Cortex of kidney (tissue), 1 donor: Measurements from ENCODE around the gene SARS1.
A peak's percentile ranks its signal among the peaks of the same experiment; 100 is the strongest.
"Not testable (repeated sequence)": the region's sequence is repeated elsewhere in the genome, so short reads cannot be mapped to it uniquely, and the experiment has no call there.

Experiments
- DNase-seq: peaks from one replicate; lab custom pipeline; 2025; lab: John Stamatoyannopoulos, UW

SARS1 gene, protein sequence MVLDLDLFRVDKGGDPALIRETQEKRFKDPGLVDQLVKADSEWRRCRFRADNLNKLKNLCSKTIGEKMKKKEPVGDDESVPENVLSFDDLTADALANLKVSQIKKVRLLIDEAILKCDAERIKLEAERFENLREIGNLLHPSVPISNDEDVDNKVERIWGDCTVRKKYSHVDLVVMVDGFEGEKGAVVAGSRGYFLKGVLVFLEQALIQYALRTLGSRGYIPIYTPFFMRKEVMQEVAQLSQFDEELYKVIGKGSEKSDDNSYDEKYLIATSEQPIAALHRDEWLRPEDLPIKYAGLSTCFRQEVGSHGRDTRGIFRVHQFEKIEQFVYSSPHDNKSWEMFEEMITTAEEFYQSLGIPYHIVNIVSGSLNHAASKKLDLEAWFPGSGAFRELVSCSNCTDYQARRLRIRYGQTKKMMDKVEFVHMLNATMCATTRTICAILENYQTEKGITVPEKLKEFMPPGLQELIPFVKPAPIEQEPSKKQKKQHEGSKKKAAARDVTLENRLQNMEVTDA

DNA sequence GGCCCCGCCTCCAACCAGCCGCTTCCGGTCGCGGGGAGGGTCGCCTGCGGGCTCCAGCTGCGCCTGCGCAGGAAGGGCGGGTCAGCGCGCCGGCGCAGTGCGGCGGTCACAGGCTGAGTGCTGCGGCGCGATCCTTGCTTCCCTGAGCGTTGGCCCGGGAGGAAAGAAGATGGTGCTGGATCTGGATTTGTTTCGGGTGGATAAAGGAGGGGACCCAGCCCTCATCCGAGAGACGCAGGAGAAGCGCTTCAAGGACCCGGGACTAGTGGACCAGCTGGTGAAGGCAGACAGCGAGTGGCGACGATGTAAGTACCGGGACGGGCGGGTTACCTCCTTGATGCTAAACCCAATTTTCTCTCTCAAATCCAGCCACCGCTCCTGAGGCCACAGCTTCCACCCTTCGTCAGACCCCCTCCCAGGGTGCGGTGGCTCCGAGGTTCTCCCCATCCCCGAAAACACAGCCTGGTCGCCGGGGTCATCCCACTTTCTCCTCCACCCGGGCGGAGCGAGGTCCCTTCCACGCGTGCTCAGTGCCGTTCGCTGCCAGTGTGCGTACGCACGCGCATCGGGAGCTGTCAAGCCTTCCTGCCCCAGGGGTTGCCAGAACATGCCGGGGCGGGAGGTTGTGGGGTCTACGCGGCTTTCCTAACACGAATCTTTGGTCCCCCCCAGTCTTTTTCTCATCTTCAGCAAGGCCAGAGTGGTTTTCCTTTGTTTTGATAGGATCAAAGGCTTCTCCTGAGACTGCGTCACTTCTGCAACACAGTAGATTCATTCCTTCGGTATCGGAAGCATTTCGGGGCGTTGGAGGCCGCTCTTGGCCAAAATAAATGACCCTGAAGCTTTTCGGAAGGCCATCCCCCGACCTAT, at the start of gene SARS1:
Gene SARS1, plus strand, starts transcription at position 95 of the 870 bp plus-strand sequence. Its CDS starts 75 bp downstream, at position 170.
- peak; percentile 70 for DNase-seq

GRCh38 chr1:109164538-109164937, 49.2 kb upstream of the SARS1 start:
- DNase-seq, result no peak

DNA sequence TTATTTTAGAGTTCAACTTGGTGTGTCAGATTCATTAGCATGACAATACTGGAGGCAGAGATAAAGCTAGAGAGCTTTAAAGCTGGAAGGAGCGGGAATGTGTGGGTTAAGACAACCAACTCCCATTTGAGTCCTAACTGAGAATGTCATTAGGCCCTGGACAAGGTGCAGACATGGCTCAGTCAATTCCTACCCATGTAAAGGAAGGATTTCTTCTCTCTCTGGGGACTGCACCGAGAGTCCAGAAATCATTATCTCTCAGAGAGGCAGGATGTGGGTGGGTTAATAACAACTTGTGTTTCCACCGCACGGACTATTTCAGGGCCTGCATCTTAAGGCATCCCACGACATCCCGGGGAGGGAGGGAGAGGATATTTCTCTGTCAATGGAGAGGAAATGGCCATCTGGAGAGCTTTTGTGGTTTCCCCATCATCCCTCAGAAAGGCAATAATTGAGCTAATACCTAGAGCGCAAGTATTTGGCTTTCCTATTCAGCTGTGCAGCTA, 46.7 kb upstream of the SARS1 start:
- DNase-seq, result no peak

DNA sequence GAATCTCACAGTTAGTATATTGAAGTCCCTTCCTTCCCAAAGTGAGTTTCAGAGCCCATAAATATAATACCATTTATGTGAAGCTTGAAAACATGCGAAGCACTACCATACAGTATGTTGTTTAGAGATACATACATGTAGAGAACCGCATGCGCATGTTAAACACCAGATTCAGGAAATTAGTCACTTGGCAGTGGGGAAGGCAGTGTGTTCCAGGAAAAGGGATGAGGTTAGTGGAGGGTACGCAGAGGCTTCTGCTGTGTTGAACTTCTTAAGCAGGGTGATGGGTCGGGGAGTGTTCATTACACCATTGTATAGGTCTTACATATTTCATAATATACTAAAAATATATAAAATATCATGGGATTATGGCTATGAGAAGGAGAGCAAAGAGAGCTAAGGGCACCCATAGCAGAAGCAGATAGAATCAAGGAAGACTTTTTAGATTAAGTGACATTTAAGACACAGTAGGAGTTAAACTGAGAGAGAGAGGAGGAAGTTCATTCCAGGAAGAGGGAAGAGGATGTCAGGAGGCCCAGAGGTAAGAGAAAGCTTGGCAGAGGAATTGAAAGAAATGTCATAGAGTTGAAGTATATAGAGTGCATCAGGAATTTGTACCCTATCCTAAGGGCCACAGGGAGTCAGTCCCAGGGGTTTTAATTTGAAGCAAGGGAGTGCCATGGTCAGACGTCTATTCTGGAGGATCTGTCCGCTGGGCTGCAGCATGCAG, 43.5 kb upstream of the SARS1 start:
- DNase-seq, result no peak

DNA sequence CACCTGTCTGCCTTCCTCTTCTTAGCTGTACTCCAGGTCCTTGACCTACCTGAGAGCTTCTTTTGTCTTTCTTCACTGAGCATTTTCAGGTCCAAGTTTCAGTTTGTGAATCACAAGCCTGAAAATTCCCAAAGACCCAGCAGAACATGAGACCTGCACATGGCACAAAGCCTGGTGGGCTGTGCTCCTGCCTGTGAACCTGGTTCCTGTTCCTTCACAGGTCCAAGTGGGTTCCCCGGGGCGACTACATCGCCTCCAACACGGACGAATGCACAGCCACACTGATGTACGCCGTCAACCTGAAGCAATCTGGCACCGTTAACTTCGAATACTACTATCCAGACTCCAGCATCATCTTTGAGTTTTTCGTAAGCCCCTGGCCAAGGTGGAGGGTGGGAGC, 42.1 kb upstream of the SARS1 start:
- no peak for DNase-seq

DNA sequence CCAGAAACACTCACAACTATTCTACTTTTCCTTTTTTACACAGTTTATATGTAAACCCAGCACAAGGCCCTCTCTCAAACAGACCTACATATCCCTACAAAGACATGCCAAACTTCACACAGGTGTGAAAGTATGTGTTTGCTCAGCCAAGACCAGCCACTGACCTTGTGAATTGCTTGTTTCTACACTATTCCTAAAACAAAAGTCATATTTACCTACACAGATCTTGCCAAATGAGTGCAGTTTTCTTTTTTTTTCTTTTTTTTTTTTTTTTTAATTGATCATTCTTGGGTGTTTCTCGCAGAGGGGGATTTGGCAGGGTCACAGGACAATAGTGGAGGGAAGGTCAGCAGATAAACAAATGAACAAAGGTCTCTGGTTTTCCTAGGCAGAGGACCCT, 37.4 kb upstream of the SARS1 start:
- not testable (repeated sequence) for DNase-seq

- not testable (repeated sequence) for DNase-seq
These were observed 33.0 kb upstream of the SARS1 start for GRCh38 chr1:109180715-109181084.

DNA sequence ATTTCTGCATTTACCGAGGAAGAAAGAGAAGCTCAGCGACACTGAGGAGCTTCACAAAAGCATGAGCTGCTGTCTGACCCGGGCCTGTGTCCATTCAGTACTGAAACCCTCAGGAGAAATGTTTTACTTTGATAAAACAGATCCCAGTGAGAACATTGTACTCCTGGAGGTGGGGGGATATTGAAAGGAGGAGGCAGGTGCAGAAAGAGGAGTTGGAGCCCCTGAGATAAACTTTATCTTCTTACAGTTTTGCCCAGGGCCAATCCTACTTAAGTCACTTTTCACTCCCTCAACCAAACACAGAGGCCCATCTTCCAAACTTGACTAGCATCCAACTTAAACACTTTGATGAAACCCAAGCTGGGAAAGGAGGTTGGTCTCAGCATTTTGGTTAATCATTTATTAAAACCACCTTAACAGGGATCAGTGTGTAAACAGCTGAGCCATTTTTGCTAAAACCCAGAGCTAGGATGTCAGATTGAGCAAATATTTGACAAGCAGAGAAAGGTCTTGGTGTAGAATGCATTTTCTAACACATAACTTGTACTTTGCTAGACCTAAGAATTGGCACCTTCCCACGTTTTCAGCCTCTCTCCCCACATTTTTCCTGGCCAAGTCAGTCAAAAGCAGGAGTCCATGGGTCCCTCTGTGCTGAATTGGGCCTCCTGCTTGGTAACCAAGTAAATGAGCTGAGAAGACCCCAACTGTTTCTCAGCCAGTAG, 32.5 kb upstream of the SARS1 start:
- no peak for DNase-seq

DNA sequence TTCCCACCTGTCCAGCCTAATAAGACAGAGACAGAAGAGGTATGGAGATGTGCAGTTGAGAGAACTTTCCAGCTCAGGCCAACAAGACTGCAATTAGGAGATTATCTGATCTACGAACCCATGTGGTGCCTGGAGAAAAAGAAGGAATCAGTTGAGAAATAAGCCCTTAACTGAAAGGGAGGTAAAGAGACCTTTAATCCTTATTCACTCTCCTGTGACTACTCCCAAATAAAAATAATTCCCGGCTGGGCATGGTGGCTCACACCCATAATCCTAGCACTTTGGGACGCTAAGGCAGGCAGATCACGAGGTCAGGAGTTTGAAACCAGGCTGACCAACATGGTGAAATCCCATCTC, 31.9 kb upstream of the SARS1 start:
- DNase-seq, result no peak

- no peak for DNase-seq
These were observed 30.5 kb upstream of the SARS1 start for GRCh38 chr1:109183058-109183738.

DNA sequence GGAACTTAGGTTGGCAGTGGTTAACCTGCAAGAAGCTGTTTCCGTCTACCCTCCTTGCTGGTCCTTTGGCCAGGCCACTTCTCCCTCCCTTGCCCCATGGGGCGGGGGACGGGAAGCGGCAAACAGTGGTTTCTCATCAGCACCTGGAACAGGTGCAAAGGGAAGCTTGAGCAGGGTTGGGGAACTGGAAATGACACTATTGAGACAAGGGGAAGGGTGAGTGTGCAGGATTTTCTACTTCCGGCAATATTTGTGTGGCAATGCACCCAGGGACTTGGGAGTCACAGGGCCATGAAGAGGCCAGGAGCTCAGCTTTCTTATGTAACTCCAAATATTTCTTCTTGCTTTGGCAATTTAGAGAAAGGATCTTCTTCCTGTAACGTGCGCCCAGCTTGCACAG, 29.0 kb upstream of the SARS1 start:
- DNase-seq, result no peak

DNA sequence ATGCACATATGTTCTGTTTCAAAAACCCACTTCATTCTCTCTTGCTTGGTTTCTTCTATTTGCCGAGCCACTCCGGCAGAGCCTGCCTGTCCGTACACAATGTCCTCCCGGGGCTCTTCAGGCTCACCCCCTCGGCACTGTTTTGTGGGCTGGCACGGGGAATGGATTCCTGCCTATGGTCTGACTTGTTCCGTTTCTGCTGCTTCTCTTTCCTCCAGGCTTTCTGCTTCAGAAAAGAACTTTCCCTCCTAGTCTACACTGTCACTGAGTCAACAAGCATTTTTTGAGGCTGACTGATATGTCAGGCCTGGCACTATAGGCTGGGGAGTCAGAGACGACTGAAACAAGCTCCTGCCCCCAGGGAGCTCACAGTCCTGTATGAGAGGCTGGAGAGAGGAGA, 28.4 kb upstream of the SARS1 start:
- DNase-seq, result no peak

DNA sequence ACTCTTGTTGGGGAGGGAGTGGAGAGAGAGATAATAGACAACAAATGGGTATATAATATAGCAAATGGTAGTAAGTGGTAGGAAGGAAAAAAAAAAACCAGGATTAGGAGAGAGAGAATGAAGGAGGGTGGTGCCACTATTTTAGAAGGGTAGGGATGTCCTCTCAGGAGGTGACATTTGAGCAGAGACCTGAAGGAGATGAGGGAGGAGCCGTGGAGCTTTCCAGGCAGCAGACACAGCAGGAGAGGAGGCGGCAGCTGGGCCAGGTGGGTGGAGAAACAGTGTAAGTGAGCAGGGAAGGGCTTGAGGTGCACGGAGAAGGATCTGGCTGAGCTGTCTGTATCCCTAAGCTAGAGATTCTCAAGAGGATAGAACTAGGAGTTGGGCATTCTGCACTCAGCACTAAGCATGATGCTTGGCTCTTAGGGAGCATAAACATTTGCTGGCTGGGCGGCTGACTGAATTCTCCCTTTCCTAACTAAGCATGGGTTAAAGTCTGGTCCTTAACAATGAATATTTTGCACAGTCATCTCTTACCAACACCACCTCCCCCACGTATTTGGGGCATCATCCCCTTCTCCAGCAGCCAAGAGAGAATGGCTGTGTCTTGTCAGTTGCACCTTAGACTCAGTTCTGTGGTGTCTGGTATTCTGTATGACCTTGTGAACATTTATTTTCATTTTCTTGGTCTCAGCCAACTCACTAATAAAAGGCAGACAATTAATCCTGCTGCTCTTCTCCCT, 27.6 kb upstream of the SARS1 start:
- no peak for DNase-seq

GRCh38 chr1:109186733-109187086, 27.0 kb upstream of the SARS1 start:
- DNase-seq, result no peak

- DNase-seq, result no peak
These were observed 26.6 kb upstream of the SARS1 start for GRCh38 chr1:109187127-109187526.

DNA sequence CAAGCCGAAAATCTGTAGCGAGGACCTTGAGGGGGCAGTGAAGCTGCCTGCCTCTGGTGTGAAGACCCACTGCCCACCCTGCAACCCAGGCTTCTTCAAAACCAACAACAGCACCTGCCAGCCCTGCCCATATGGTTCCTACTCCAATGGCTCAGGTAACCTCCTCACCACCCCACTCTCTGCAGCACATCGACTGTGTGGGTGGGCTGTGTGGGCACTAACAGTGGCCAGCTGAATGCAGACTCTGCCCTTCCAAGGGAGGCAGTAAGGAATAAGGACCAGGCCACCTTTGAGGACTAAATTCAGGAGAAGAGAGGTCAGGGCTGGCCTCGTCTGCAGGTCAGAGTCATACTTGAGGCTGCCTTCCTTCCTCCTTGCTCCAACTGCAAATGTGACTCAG, 25.5 kb upstream of the SARS1 start:
- no peak for DNase-seq

DNA sequence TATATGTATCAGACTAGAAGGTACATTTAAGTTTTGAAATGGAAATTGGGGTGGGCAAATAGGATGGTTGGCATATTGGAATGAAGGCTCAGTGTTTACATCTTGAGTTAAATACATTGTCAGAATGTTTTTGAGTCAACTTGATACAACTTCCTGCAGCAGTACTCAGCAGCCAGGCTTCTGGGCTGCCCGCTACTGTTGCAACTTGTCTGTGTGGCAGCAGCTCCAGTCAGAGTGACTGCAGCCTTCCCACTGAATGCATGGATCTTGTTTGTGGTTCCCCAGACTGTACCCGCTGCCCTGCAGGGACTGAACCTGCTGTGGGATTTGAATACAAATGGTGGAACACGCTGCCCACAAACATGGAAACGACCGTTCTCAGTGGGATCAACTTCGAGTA, 24.9 kb upstream of the SARS1 start:
- DNase-seq, result no peak

DNA sequence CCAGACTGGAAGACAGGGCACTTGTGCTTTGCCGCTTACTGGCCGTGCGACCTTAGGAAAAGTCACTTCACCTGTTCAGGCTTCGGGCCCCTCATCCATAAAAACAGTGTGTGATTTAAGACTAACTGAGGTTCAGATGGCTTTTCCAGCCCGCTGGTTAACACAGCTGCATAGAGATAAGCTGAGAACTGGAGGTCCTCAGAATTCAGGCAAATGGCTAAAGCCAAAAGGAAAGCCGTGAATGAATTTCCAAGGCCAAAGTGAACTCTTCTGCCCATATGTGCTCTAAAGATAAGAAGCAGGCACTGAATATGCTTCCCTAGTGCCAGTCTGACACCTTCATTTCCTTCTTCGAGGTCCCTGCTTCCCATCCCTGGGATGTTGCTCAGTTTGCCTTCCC, 23.5 kb upstream of the SARS1 start:
- DNase-seq, result no peak

- no peak for DNase-seq
These were observed 22.3 kb upstream of the SARS1 start for GRCh38 chr1:109191377-109191776.

GRCh38 chr1:109191891-109192290, 21.8 kb upstream of the SARS1 start:
- DNase-seq, result no peak
